ENCODE measurements around the gene CAPN14.
A peak's percentile ranks its signal among the peaks of the same experiment; 100 is the strongest.

The CAPN14 gene

DNA sequence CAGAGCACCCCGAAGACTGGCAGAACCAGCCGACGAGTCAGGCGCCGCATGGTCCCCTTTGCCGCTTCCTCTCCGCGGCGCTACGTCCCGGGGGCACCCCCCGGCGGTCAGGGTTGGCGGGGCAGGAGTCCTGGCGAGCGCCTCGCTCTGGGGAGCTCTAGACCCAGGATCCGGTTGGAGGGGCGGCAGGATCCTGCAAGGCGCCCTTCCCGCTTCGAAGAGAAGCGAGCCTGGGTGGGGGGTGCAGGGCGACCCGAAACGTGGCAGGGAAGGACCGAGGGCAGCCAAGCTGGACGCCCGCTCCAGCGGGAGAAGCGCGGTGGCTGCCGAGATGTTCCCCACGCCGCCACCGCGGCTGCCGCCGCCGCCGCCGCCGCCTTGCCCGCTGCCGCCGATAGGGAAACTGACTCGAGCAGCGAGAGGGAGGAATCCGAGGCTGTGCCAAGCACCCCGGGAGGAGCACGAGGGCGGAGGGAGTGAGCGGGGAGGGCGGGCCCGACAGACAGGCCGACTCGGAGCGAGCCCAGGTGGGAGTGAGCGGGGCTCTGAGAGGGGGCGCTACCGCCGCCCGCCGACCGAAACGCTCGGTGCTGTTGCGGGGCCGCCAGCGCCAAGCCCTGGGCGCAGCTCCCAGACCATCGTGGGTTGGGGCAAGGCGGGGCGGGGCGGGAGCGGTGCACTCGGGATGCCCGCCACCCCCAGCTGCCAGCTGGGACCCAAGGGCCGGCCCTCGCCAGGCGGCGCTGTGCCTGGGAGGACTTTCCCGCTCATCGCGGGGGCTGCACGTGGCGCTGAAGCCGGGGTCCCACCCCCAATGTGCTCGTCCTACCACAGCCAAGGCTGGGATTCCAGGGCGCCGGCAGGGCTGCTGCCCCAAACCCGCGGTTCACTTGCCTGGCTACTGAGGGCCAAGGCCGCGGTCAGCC, 79.0 kb downstream of the CAPN14 start, which contains the start of gene GALNT14:
Gene GALNT14, minus strand, starts transcription at position 404 of the 926 bp plus-strand sequence. Its CDS starts 354 bp downstream, at position 50.
- DNase-seq, result peak; percentile 29

DNA sequence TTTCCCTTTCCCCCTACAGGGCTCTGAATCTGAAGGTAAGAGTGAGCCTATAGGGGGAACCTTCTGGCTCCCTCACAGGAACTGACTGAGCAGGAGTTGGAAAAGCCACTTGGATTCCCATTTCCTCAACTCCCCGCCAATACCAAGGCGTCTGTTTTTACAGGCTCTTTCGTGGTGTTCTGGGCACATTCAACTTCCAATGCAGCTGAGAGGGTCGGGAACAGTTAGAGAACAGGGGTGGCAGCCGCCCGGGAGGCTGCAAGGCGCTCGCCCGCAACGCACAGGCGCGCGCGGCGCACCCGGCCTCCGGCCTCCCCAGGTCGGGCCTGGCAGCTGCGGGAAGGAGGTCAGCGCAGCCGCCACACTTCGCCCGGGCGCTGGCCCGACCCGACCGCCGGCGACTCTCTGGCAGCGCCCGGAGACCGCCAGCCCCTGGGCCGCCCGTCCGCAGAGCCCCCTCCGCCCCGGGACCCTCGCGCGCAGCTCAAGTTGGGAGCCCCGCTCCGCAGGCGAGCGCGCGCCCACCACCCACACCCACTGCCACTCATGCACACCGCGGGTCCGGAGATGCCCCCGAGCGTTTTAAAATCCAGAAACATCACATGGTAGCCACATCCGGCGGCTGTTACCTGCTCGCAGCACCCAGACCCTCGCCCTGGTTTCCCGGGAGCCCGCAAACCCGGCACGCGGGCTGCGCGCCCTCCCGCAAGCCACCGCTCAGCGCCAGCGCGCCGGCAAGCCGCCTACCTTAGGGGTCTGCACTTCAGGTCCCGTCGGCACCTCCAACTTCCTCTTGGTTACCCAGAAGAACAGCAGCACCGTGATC, 79.9 kb downstream of the CAPN14 start:
- DNase-seq, result peak; percentile 2

DNA sequence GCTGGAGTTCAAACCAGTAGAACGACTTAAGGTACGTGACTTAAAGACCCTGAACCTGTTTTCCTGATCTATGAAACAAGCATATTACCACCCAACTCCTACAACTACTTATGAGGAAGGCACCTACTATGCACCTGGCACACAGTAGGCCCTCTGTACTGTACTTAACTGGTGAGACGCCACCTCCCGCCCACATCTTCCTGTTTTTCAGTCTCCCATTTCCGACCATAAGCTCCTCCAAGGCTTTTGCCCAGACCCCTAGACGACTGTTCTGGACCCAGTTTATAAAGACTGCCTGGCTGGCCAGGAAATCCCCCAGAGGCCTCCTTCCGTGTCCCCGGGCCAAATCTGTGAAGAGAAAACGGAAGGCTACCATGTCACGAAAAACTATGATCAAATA, 80.6 kb downstream of the CAPN14 start:
- DNase-seq, result no peak

DNA sequence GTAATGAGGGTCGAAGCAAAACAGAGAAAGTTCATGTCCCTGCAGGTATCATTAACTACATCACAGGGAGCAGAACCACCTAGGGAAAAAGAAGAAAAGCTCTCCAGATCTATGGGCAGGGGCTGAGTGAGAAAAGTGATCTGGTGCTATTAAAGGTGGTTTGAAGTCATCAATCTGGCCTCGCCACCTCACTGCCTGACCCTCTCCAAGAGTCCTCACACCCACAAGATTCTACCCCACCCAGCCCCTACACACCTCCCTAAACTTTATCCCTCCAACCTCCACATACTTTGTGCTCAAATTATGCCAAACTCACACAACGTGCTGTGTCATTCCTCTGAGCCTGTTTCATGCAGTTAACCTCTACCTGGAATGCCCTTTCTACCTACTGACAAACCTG, 81.3 kb downstream of the CAPN14 start:
- no peak for DNase-seq

DNA sequence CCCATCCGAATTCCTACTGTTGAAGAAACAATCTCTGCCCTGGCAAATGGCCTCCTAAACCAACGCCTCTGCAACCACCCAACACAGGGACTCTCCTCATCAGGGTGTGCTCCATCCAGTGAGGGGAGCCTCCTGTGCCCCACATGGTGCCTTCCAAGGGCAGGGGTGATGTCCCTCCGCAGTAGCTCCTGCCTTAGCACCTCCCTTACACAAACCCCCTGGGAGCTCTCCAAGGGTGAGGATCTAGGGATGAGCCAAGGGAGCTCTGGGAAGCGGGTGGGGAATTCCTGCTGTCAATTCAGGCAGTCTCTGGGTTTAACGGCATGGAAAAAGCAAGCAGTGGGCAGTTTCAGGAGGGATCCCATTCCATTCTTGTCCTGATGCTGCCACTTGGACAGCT, 82.8 kb downstream of the CAPN14 start:
- DNase-seq, result no peak

DNA sequence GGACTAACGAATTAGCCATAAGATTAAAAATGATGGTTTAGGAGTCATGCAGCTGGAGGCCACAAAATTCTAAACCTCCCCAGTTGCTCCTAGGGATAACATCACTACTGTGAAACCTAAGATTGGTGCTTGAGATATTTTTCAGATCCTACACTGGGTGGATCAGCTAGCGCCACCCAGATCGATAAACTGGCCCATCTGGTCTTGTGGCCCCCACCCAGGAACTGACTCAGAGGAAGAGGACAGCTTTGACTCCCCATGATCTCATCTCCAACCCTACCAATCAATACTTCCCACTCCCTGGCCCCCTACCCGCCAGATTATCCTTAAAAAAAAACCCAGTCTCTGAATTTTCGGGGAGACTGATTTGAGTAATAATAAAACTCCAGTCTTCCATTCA, 84.5 kb downstream of the CAPN14 start:
- no peak for DNase-seq

DNA sequence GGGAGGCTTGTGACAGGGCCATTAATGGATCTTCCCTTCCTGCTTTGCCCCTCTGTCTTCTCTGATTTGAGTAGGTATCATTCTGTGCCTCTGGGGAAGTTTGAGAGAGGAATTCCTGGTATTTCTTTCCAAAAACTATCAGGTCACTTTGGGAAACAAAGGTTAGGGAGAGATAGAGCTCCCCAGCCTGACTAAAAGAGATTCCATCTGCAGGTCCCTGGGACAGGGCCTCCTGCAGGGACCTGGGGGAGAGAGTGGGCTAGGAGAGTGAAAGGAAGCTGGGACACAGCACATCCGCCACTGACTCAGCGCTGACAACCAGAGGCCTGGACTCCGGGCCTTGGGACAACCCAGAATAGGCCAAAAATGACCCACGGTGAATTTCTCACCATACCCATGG, 85.4 kb downstream of the CAPN14 start:
- DNase-seq, result no peak

DNA sequence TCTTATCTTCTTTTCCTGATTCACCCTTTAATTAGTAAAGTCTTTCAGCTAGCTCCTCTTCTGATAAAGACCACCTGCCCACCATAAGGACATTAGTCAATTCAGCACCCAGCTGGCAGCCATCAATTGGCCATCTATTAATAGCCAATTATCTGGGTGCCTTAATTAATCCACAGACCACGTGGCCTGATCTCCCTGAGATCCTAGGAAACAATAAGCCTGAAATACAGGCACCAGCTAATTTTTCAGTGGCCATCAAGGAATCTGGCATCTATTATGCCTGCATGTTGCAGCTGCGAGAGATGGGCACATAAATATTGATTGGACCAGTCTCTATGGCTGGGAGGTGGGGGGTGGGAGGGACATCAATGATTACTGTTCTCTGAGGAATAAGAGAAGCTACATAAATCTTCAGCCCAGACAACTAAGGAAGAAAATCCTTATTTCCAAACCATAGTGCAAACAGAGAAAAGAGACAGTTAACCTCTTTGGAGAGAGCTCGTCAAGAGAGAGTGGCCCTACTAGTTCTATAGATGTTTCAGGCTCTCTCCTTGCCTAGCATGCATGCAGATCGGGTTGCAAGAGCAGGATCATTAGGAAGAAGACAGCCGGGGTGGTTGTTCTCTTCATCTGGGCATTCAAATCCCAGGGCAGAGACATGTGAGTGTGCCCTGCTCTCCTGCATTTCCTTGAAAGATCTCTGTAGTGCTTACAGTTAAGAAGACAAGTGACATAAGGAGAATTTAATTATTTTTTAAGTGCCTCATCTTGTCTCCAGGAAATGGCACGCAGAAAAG, 87.7 kb downstream of the CAPN14 start:
- DNase-seq, result no peak

DNA sequence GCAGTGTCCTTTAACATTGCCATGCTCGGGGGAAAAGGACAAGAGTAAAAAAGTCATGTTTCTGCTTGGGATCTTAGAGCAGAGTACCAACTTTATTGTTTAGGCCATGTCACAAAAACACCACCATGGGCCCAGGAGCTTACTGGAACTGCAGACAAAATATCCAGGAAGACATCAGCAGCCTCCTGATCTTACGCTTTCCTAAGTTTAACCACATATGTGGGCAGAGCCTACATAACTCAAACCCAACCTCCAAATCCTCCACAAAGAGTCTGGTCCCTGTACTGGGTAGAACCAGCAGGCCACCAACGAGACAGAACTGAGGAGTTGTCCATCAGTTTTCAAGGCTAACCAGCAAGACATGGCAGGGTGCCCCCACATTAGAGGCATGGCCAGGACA, 89.4 kb downstream of the CAPN14 start:
- DNase-seq, result no peak

DNA sequence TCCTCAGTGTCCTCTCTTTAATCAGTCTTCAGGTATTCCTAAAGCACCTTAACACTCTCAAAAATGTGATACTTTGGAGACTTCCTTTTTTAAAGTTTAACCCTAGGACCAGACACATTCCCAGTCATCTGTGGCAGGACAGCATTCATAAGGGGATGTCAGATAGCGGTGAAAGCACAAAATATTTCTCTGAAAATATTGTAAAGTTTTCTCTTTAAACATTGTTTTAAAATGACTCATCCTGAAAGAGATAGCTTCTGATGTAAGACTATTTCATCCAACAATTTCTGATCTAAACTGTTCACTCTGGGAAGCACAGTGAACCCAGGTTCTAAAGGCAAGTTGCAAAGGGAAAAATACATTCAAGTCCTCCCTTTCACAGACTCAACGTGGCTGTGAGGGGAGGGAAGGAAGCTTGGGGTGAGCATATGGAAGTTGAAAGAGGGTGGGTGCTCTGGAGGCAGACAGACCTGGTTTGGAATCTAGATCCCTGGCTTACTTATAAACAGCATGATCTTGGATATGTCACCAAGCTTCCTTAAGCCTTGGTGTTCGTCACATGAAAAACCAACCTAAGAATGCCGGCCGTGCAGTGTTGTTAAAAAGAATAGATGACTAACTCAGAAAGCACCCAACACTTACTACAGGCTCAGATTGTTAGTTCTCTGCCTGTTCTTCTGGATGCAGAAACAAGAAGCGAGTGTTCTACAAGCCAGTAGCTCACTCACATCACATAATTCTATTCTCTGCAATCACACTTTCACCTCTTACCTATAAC, 91.2 kb downstream of the CAPN14 start:
- DNase-seq, result no peak

DNA sequence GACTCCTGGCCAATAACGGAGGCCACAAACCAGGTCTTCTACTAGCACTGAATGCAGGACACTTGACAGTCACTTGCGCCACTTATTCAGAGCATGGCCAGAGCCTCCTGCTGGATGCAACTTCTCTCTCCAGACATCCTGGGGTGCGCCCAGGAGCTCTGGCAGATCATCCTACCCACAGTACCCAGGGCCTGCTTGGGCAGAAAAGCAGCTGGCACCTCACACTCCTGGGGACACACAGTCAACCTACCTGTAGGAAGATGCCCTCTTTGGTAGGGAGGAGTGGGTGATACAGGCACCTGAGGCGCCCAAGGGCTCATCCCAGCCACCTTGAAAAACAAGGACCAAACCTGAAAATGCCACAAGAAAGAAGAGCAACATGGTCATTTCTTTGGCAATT, 92.4 kb downstream of the CAPN14 start:
- DNase-seq, result no peak
